Keratinocyte (primary cell): ENCODE results near the gene GNB4. TPM values are rescaled to one million over a fixed set of nuclear protein-coding genes. Genes with fewer than 3 reads are reported as not detected.

Experiments
- DNase-seq: peaks from one replicate; pipeline ENCODE4 v3.0.0-alpha.2; 2011; ENCODE audit warnings: low read depth, missing footprints, low spot score
- FAIRE-seq: peaks from 2 replicates; lab custom pipeline; 2011; peaks lifted over from hg19 to GRCh38; lab: Jason Lieb, UNC
- H2AFZ ChIP-seq: 2 replicates; pipeline ENCODE4 v1.6.0; 2012; ENCODE audit warnings: low read length, control low read depth, inconsistent platforms; ENCODE audit not compliant: control insufficient read depth
- H3K27ac ChIP-seq: 2 replicates; pipeline ENCODE4 v1.5.1; 2011; ENCODE audit warnings: low read length; ENCODE audit not compliant: control insufficient read depth, insufficient read depth
- H3K27me3 ChIP-seq: 3 replicates; pipeline ENCODE4 v1.6.0; 2011; ENCODE audit warnings: low read length; ENCODE audit not compliant: control insufficient read depth, insufficient read depth; ENCODE audit errors: extremely low read depth
- H3K36me3 ChIP-seq, 2 experiments: 2 replicates in 1 of 2; 3 replicates in 1 of 2; pipeline ENCODE4 v1.5.1; 2011; ENCODE audit warnings: low read length in 2 of 2, mild to moderate bottlenecking in 1 of 2; ENCODE audit not compliant: control insufficient read depth in 2 of 2, insufficient read depth in 2 of 2; ENCODE audit errors: extremely low read depth in 1 of 2
- H3K4me1 ChIP-seq: 3 replicates; pipeline ENCODE4 v1.5.1; 2011; ENCODE audit warnings: low read length; ENCODE audit not compliant: control insufficient read depth, insufficient read depth; ENCODE audit errors: extremely low read depth
- H3K4me2 ChIP-seq: 3 replicates; pipeline ENCODE4 v1.6.0; 2011; ENCODE audit warnings: low read depth, low read length; ENCODE audit not compliant: control insufficient read depth, insufficient read depth; ENCODE audit errors: extremely low read depth
- H3K4me3 ChIP-seq, 3 experiments: fragments of 200-600 bp in 1 of 3; sonication (generic) in 1 of 3; 2 replicates in 2 of 3; 3 replicates in 1 of 3; pipeline ENCODE4 v1.5.1; 2011 to 2016; ENCODE audit warnings: low read length in 3 of 3, mild to moderate bottlenecking in 3 of 3, control low read depth in 2 of 3, inconsistent platforms in 1 of 3, low read depth in 1 of 3, mixed read lengths in 1 of 3, mixed run types in 1 of 3, moderate library complexity in 1 of 3; ENCODE audit not compliant: control insufficient read depth in 2 of 3, insufficient read depth in 2 of 3; ENCODE audit errors: extremely low read depth in 1 of 3
- H3K79me2 ChIP-seq: 2 replicates; pipeline ENCODE4 v1.6.0; 2012; ENCODE audit warnings: low read length; ENCODE audit not compliant: control insufficient read depth, insufficient read depth
- H3K9ac ChIP-seq: 3 replicates; pipeline ENCODE4 v1.6.0; 2011; ENCODE audit warnings: low read length; ENCODE audit not compliant: control insufficient read depth, insufficient read depth; ENCODE audit errors: extremely low read depth
- H3K9me1 ChIP-seq: 3 replicates; pipeline ENCODE4 v1.6.0; 2011; ENCODE audit warnings: low read length; ENCODE audit not compliant: control insufficient read depth, insufficient read depth; ENCODE audit errors: extremely low read depth
- H3K9me3 ChIP-seq: 2 replicates; pipeline ENCODE4 v1.5.1; 2012; ENCODE audit warnings: low read depth, low read length; ENCODE audit not compliant: control insufficient read depth
- H4K20me1 ChIP-seq: 3 replicates; pipeline ENCODE4 v1.6.0; 2011; ENCODE audit warnings: low read length; ENCODE audit not compliant: control insufficient read depth, insufficient read depth; ENCODE audit errors: extremely low read depth
- EZH2 ChIP-seq: IDR thresholded peaks from one replicate; pipeline ENCODE4 v1.6.1; 2012; ENCODE audit warnings: inconsistent platforms, mild to moderate bottlenecking, low read length, moderate library complexity
- dilution Hi-C: fragments of 300-500 bp; cut with MboI; formaldehyde crosslinking; loops from one replicate; pipeline ENCODE4 v1.7.0; 2020; ENCODE audit warnings: low sequenced_read_pairs; ENCODE audit not compliant: extremely low pct_ligation_motif_present
- polyA plus RNA-seq, 5 experiments: library from polyadenylated mRNA; depleted of rRNA in 3 of 5; stranded (reverse) in 3 of 5; stranded (forward) in 1 of 5; unstranded in 1 of 5; fragments of >200 nt; gene quantifications; 1 replicate in 1 of 5; 2 replicates in 3 of 5; 3 replicates in 1 of 5; pipeline versions ENCODE4 v1.2.1 to v1.2.3, GENCODE V29; 2011 to 2012; ENCODE audit warnings: missing spikeins in 2 of 5, low read depth in 1 of 5, low replicate concordance in 1 of 5
- TF ChIP-seq, protein P1 (sequence below), 3 experiments: IDR thresholded peaks in 1 of 3; conservative IDR thresholded peaks in 1 of 3; optimal IDR thresholded peaks in 1 of 3; 2 replicates in 2 of 3; 3 replicates in 1 of 3; pipeline versions ENCODE3 to v1.5.1; 2011; ENCODE audit warnings: low read length in 3 of 3, mild to moderate bottlenecking in 3 of 3, moderate library complexity in 2 of 3, control low read depth in 1 of 3, inconsistent platforms in 1 of 3; ENCODE audit not compliant: insufficient read depth in 2 of 3; ENCODE audit errors: extremely low read depth in 1 of 3

The GNB4 gene
- polyA plus RNA-seq, 1 donor (not counting 4 experiments of a cell fraction or from before 2014, with no cell fraction given): 51.1 TPM

DNA sequence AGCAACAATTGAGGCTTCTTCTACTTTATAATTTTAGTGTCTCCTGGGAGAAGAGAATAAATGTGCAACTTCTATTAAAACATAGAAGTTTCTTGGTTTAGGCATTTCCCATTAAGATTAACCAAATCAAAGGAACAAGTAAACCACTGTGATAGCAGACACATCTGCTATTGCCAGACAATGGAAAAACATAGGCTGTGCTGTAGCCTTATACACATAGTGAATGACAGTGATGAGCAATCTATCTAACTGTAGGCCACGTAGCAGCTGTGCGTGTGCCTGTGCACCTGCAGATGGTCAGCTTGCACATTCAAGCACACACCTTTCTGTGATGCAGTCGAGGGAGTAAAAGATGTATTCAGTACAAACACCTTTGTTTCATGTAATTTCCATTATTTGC lies 32.7 kb downstream of the GNB4 start:
- DNase-seq (no peak), FAIRE-seq (no peak)
- dilution Hi-C loops: no loop called here
- no peaks in the 10 kb centered on the region for H3K9me1 ChIP-seq
- no peaks in the 10 kb centered on the region for H3K4me1 ChIP-seq
- no peak overlapping the region for H3K27ac ChIP-seq
- H3K9me3 ChIP-seq: no peaks in the 10 kb centered on the region
- no peak overlapping the region for H3K9ac ChIP-seq
- H2AFZ ChIP-seq: no peak overlapping the region
- H3K36me3 ChIP-seq: peaks cover 0 to 6% of the 10 kb centered on the region in 2 experiments
- H3K27me3 ChIP-seq: no peaks in the 10 kb centered on the region
- no peaks in the 10 kb centered on the region for H4K20me1 ChIP-seq
- TF ChIP-seq EZH2: no peak
- TF ChIP-seq, protein P1, sequence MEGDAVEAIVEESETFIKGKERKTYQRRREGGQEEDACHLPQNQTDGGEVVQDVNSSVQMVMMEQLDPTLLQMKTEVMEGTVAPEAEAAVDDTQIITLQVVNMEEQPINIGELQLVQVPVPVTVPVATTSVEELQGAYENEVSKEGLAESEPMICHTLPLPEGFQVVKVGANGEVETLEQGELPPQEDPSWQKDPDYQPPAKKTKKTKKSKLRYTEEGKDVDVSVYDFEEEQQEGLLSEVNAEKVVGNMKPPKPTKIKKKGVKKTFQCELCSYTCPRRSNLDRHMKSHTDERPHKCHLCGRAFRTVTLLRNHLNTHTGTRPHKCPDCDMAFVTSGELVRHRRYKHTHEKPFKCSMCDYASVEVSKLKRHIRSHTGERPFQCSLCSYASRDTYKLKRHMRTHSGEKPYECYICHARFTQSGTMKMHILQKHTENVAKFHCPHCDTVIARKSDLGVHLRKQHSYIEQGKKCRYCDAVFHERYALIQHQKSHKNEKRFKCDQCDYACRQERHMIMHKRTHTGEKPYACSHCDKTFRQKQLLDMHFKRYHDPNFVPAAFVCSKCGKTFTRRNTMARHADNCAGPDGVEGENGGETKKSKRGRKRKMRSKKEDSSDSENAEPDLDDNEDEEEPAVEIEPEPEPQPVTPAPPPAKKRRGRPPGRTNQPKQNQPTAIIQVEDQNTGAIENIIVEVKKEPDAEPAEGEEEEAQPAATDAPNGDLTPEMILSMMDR (optimal IDR thresholded peaks at IDR 0.05 in 1 of 3, IDR thresholded peaks at IDR 0.05 in 1 of 3, conservative IDR thresholded peaks at IDR 0.05 in 1 of 3; ENCODE audit: extremely low read depth in 1 of 3, insufficient read depth in 2 of 3, low read length in 3 of 3): no peak
- H3K79me2 ChIP-seq: no peaks in the 10 kb centered on the region
- H3K4me3 ChIP-seq: no peak overlapping the region
- no peak overlapping the region for H3K4me2 ChIP-seq

DNA sequence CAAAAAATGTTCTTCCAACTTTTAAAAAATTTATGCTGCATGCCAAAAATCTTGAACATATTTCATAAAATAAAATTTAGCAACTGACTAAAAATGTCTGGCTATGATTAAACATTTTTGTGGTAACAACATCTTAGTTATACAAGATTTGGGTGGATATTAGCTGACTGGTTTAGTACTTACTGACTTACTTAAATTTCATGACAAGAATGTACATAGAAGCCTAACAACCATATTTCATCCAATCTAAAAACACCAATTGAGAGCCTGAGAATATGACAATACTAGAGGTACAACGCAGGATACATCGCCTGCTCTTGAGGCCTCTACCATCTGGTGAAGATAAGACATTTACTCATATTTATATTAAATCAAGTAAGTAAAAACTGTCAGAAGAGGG lies 34.6 kb downstream of the GNB4 start:
- Histone ChIP-seq H4K20me1 (no peaks in the 10 kb centered on the region), H3K36me3 (peaks cover 0 to 10% of the 10 kb centered on the region in 2 experiments), H3K79me2 (no peaks in the 10 kb centered on the region), H3K4me1 (no peaks in the 10 kb centered on the region), H3K9me3 (no peaks in the 10 kb centered on the region), H3K9me1 (no peaks in the 10 kb centered on the region), H3K4me3 (no peak overlapping the region), H3K9ac (no peak overlapping the region), H2AFZ (no peak overlapping the region), H3K27me3 (no peaks in the 10 kb centered on the region), H3K27ac (no peak overlapping the region), H3K4me2 (no peak overlapping the region)
- FAIRE-seq (no peak), DNase-seq (no peak)
- dilution Hi-C loops: no loop called here
- TF ChIP-seq EZH2: no peak
- TF ChIP-seq, protein P1 (optimal IDR thresholded peaks at IDR 0.05 in 1 of 3, IDR thresholded peaks at IDR 0.05 in 1 of 3, conservative IDR thresholded peaks at IDR 0.05 in 1 of 3; ENCODE audit: extremely low read depth in 1 of 3, insufficient read depth in 2 of 3, low read length in 3 of 3): no peak
